ENCODE measurements around the gene SLC35A5.

The SLC35A5 gene

GRCh38 chr3:112546216-112546759 is 15.6 kb upstream of the SLC35A5 start:
- Histone ChIP-seq H3K27ac (ENCODE audit: extremely low read depth, low read depth, low read length) (no peak overlapping the region), H3K9me3 (ENCODE audit: control insufficient read depth, insufficient read depth, low read depth, low read length) (no peaks in the 10 kb centered on the region), H3K4me1 (ENCODE audit: control insufficient read depth, insufficient read depth, low read length) (no peaks in the 10 kb centered on the region), H3K4me3 (ENCODE audit: low read depth, low read length) (no peak overlapping the region), H3K36me3 (ENCODE audit: control insufficient read depth in 2 of 2, insufficient read depth in 1 of 2, low read length in 2 of 2) (peaks cover 3 to 30% of the 10 kb centered on the region in 2 experiments; a peak in 2 of 3 replicates)
- ChIA-PET POLR2A (no interaction called here), CTCF (no interaction called here)
- no peak for TF ChIP-seq ZNF292 (tag by site-specific recombination; IDR thresholded peaks at IDR 0.05; ENCODE audit: borderline replicate concordance, low read depth)
- TF ChIP-seq IKZF3 (tag by site-specific recombination; IDR thresholded peaks at IDR 0.05) = no peak
- no peak for TF ChIP-seq ZNF138 (tag by site-specific recombination; IDR thresholded peaks at IDR 0.05; ENCODE audit: borderline replicate concordance)
- TF ChIP-seq KLF7 (tag by site-specific recombination; IDR thresholded peaks at IDR 0.05; ENCODE audit: borderline replicate concordance) = no peak
- TF ChIP-seq ZNF398 (tag by site-specific recombination; IDR thresholded peaks at IDR 0.05) = no peak
- no peak for TF ChIP-seq ZNF18 (tag by site-specific recombination; IDR thresholded peaks at IDR 0.05)
- TF ChIP-seq ZNF324 (tag by site-specific recombination; IDR thresholded peaks at IDR 0.05) = no peak

GRCh38 chr3:112550859-112551258 is 11.0 kb upstream of the SLC35A5 start:
- Histone ChIP-seq H3K9me3 (ENCODE audit: control insufficient read depth, insufficient read depth, low read depth, low read length) (no peaks in the 10 kb centered on the region), H3K4me1 (ENCODE audit: control insufficient read depth, insufficient read depth, low read length) (peaks cover 2% of the 10 kb centered on the region; the same call in 1 of the 2 replicates), H3K4me3 (ENCODE audit: low read depth, low read length) (no peak overlapping the region), H3K36me3 (ENCODE audit: control insufficient read depth in 2 of 2, insufficient read depth in 1 of 2, low read length in 2 of 2) (peaks cover 3 to 21% of the 10 kb centered on the region in 2 experiments; a peak in 2 of 3 replicates), H3K27ac (ENCODE audit: extremely low read depth, low read depth, low read length) (no peak overlapping the region)
- CTCF ChIA-PET = interaction anchor here (0.7 kb wide), 1 partner anchor 10 kb away, joined by 3 read pairs; no protein-coding TSS in a partner anchor
- no peak for TF ChIP-seq ZNF701 (tag by site-specific recombination; IDR thresholded peaks at IDR 0.05)
- no peak for TF ChIP-seq ZNF174 (tag by site-specific recombination; IDR thresholded peaks at IDR 0.05)
- TF ChIP-seq ZNF16 (tag by site-specific recombination; IDR thresholded peaks at IDR 0.05; ENCODE audit: low read depth) = no peak
- TF ChIP-seq ZSCAN18 (tag by site-specific recombination; IDR thresholded peaks at IDR 0.05) = no peak
- TF ChIP-seq YY2 (tag by site-specific recombination; IDR thresholded peaks at IDR 0.05) = no peak
- TF ChIP-seq ZNF76 (tag by site-specific recombination; IDR thresholded peaks at IDR 0.05; ENCODE audit: borderline replicate concordance, low read depth) = no peak
- no peak for TF ChIP-seq ZNF221 (tag by site-specific recombination; IDR thresholded peaks at IDR 0.05; ENCODE audit: borderline replicate concordance)
- no peak for TF ChIP-seq ZNF248 (tag by site-specific recombination; IDR thresholded peaks at IDR 0.05)
- TF ChIP-seq HIC1 (tag by site-specific recombination; IDR thresholded peaks at IDR 0.05) = no peak
- no peak for TF ChIP-seq ZNF202 (tag by site-specific recombination; IDR thresholded peaks at IDR 0.05; ENCODE audit: borderline replicate concordance)
- no peak for TF ChIP-seq ZNF394 (tag by site-specific recombination; IDR thresholded peaks at IDR 0.05; ENCODE audit: borderline replicate concordance)
- POLR2A ChIA-PET = no interaction called here

All from HEK293 (cell line).